Stimulated activated CD4-positive, alpha-beta T cell treated with anti-CD3 and anti-CD28 coated beads, Interleukin-4, amount 100 ng/mL, for 48 hours (primary cell): Measurements from ENCODE around the gene ADAMTSL2.

Experiments
- DNase-seq, 2 donors: peaks; one replicate each; pipeline ENCODE4 v3.0.0-alpha.2; 2020; ENCODE audit warnings: low read depth in 2 of 2

Gene ADAMTSL2

GRCh38 chr9:133499892-133500270 is 34.6 kb upstream of the ADAMTSL2 start:
- DNase-seq: no peak

- DNase-seq: no peak
Observed at GRCh38 chr9:133502112-133502511, 32.4 kb upstream of the ADAMTSL2 start.

DNA sequence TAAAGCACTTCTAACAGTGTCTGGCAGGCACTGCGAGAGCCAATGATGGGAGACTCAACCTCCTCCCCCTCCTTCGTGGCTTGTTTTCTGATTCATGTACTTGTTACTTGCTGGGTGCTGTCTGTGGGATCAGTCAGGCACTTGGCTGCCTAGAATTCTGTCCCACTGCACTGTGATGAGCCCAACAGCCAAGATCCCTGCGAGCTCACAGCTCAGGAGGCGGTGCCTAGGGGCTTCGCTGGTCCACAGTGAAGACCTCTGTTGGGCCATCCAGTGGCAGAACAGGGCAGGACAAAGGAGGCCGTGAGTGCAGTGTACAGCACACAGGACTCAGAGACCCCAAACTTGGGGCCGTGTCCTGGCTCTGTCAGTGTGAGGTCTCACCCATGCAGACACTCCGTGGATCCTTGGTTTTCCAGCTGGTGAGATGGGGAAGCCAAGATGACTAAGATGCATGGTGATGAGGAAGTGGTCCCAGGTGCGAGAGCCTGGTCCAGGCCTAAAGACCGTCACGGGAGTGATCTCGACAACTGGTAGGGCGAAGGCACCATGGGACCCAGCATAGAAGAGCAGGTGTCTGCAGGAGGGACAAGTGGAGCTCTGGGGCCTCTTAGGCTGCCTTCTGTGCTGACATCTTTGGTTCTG is 29.2 kb upstream of the ADAMTSL2 start:
- no peak for DNase-seq

DNA sequence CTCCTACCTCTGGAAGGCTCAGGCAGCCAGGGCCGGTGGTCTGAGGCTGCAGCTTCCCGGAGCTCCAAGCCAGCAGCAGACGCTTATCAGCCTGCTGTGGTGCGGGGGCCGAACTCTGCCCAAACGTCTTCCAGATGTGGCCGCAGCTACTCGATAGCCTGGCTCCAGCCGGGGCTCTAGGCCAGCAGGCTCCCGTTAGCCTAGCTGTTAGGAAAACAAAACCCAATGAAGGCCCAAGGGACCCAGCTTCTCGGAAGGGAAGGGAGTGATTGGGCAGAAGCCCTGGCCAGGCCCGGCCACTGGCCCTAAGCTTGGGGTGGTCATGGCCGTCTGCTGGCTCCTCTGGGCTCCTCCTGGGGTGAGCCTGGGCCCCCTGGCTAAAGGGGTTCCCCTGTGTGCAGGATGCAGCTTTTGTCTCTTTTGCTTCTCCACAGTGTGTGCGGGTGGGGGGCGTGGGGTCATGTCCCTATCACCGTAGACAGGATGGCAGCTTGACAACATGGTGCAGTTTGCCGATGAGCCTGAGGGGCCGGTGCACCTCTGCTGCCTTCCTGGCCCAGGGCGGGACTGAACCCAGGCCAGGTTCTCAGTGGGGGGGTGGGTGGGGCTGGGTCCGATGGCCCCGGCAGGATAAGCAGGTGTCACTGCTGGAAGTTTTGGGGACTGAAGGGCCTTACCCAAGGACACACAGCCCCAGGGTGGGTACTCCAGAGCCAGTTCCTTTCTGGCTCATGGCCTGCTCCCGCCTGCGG is 28.4 kb upstream of the ADAMTSL2 start:
- DNase-seq: no peak

GRCh38 chr9:133506653-133507038 is 27.9 kb upstream of the ADAMTSL2 start:
- no peak for DNase-seq

GRCh38 chr9:133507246-133507965 is 27.1 kb upstream of the ADAMTSL2 start:
- no peak for DNase-seq

DNA sequence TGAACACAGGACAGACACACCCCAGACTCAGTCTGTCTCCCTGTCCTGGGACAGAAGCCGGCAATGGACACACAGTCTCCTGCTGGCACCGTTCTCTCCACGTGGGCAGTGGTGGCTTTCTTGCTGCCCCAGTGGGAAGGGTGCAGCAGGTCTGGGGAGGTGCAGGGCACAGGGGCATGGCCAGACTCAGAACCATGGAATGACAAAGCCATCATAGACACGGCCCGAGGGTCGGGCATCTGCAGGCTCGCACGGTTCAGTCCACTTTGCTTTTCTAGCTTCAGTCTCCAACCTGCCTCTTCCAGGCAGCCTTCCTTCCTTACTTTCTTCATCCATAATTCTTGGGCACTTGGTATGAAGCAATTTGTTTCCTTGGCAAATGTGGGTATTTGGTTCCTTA is 26.5 kb upstream of the ADAMTSL2 start:
- DNase-seq: no peak

DNA sequence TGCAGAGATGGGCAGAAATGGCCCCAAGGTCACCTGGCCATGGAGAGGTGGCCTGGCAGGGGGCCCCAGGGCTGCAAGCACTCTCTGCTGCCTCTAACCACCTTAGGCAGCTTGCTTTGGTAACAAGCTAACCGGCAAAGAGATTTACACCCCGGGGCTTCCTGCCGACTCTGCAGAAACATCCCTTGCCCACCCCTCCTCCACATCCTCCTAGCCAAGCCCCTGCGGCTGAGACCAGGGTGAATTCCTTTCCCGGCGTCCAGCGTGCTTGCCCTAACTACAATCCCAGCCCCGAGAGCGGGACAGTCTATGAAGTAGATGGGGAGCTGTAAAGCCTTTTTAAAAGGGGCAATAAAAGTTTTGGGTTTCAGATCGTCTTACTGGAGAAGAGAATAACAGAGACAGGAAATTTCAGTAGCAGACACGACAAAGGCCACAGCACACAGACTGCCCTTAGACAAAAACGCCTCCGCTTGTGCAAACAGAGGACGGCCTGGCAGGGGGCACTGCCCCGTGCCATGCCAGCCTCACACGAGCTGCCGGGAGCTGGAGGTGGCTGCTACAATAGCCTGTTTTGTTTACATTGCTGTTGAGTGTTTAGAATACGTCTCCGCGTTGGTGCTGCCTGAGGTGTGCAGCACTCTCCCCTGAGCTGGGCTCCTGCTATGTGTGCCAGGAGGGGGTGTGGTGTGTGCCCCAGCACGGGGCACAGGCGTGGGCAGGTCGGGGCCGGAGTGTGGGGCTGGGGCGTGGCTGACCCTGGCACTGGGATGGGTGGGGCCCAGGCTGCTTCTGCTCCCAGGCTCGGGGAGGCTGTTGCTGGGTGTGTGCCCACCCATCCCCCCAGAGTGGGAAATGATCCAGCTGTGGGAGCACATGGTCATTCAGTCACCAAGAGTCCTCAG is 25.1 kb upstream of the ADAMTSL2 start:
- no peak for DNase-seq

DNA sequence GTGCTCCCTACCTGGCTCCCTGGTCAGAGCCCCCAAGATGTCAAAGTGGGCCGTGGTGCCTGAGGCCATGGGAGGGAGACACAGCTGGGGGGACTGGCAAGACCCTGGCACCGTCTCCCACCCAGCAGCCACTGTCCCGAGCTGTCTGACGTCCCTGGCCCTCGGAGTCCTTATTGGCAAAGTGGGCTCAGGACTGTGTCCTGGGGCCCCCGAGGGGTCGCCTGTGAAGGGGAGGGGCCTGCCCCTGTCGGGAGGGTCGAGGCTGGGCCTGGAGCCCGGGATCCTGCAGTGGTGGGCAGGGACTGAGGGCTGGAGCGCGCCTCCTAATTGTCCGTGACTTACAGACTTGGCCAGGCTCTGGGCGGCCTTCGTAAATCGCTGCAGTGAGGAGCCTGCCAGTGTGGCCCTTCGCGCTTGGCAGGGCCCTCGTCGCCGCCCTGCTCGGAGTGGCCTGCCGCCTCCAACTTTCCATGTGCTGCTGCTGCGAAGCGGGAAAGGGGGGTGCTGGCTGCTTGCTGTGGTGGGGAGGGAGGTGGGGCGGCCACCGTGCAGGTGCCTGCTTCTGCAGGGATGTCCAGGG is 23.5 kb upstream of the ADAMTSL2 start:
- DNase-seq: no peak

DNA sequence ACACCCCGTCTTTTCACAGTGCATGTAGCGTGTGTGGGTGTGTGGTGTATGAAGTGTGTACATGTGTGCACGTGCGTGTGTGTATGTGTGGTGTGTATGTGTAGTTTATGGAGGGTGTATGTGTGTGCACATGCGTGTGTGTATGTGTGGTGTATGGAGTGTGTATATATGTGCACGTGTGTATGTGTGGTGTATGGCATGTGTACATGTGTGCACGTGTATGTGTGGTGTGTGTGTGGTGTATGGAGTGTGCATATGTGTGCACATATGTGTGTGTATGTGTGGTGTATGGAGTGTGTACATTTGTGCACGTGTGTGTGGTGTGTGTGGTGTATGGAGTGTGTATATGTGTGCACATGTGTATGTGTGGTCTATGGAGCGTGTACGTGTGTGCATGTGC is 22.9 kb upstream of the ADAMTSL2 start:
- no peak for DNase-seq

GRCh38 chr9:133512253-133513213 is 22.0 kb upstream of the ADAMTSL2 start:
- DNase-seq: no peak

- DNase-seq: no peak
Observed at GRCh38 chr9:133513214-133514100, 21.0 kb upstream of the ADAMTSL2 start.

DNA sequence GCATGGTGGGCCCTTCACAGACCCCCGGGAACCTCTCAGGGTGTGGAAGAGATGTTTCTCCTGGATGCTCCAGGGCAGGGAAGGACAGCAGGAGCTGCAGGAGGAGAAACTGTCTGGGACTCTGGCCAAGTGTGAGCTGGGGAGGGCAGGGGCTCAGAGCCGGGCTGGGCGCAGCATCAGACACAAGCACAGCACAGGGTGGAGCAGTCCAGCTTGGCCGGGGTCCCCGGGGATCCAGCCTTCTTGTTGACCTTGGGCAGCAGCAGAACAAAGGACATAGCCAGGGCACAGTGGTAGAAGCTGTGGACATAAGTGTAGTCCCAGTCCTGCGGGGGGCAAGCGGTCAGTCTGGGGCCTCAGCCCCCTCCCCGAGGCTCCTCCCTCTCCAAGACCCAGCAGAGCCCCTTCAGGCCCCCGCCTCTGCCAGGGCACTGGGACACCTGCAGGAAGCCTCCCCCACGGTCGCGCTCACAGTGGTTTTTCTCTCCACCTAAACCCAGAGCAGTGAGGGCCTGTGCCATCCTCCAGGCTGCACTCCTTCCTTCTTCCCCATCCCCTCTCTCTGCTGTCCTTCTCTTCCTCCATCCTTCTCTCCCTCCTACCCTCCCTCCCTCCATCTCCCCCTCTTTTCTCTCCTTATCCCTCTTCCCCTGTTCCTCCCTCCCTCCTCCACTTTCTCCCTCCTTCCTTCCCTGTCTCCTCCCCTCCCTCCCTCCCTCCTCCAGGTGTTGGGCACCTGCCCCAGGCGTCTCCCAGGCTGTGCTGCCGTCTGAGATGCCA is 19.9 kb upstream of the ADAMTSL2 start:
- DNase-seq: no peak

DNA sequence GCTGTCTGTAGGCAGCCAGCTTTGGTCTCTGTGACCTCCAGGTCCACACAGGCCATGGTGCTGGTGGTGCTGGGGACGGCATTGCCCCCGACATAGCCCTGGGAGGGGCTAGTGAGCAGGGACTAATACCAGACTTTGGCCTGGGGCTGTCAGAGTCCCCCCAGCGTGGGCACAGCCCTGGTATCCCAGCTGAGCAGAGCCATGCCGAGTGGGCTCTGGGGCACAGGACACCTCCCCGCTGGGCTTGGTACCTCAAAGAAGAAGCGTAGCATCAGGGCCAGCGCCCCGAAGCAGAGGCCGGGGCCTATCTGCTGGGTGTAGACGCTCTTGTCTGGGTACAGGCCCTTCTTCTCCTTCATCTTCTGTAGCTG is 19.3 kb upstream of the ADAMTSL2 start:
- no peak for DNase-seq

GRCh38 chr9:133515615-133516255 is 18.8 kb upstream of the ADAMTSL2 start:
- no peak for DNase-seq

DNA sequence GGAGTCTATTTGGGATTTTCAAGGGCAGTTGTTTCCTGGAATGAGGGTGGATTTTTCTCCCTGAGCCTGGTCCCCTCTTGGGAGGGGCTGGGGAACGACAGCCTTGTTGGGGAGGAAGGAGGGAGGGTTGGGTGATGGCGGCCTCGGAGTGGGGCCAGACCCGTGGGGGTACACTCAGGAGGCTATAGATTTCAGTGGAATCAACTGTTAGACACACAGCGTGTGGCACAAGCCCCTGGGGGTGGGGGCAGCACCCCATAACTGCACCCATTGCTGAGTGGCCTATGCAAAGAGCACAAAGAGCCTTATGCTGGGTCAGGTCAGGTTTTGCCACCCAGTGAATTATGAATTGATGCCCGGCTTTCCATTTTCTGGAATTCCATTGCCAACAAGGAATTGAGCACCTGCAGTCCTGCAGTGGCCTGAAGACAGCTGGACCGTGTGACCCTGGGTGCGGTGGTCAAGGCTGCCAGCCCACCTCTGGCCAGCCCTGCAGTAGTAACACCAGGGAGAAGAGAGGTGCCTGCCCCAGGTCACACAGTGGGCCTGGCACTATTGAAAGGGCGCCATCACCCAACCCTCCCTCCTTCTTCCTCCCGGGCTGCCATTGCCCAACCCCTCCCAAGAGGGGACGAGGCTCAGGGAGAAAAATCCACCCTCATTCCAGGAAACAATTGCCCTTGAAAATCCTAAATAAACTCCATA is 18.1 kb upstream of the ADAMTSL2 start:
- no peak for DNase-seq

GRCh38 chr9:133516961-133517350 is 17.5 kb upstream of the ADAMTSL2 start:
- DNase-seq: no peak

DNA sequence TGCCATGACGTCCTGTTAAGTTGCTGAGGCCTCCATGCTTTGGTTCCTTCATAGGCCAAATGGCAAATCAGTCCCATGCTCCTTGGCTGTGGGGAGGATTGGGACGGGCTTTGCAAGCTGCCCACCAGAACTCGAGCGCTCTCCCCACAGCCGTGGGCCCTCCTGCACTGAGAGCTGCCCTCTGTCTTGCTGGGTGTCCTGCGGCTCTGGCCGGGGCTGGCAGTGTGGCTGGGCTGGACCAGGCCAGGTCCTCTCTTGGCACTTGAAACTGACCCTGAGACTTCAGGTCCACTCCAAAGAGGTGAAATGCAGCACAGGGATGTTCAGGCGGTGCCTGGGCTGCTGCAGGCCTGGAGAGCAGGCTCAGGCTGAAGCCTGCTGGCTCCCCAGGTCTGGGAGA is 16.8 kb upstream of the ADAMTSL2 start:
- no peak for DNase-seq
